GM15510 (cell line): ENCODE results near the gene GYG2.

ENCODE experiments used
- POLR2A ChIP-seq: IDR thresholded peaks from 3 replicates; pipeline ENCODE4 v1.6.1; 2011; ENCODE audit warnings: borderline replicate concordance; ENCODE audit not compliant: insufficient read length; ENCODE audit errors: extremely low read depth

The GYG2 gene

GRCh38 chrX:2820136-2820771 is 8.5 kb upstream of the GYG2 start:
- no peak for TF ChIP-seq POLR2A

GRCh38 chrX:2823795-2824386 is 4.8 kb upstream of the GYG2 start:
- TF ChIP-seq POLR2A: no peak

GRCh38 chrX:2824886-2825285 is 3.8 kb upstream of the GYG2 start:
- TF ChIP-seq POLR2A: no peak

- no peak for TF ChIP-seq POLR2A
Measured at GRCh38 chrX:2828959-2829411, 255 bp downstream of the GYG2 start.

- no peak for TF ChIP-seq POLR2A
Measured at GRCh38 chrX:2829469-2830246, 928 bp downstream of the GYG2 start.

- TF ChIP-seq POLR2A: no peak
Measured at GRCh38 chrX:2831471-2832228, 2.9 kb downstream of the GYG2 start.

GRCh38 chrX:2837961-2838360 is 9.2 kb downstream of the GYG2 start:
- no peak for TF ChIP-seq POLR2A

GRCh38 chrX:2840961-2841360 is 12.2 kb downstream of the GYG2 start:
- no peak for TF ChIP-seq POLR2A

- TF ChIP-seq POLR2A: no peak
Measured at GRCh38 chrX:2841537-2841936, 12.8 kb downstream of the GYG2 start.

GRCh38 chrX:2846992-2847391 is 18.3 kb downstream of the GYG2 start:
- TF ChIP-seq POLR2A: no peak

- no peak for TF ChIP-seq POLR2A
Measured at GRCh38 chrX:2848871-2849301, 20.2 kb downstream of the GYG2 start.

GRCh38 chrX:2854918-2855317 is 26.2 kb downstream of the GYG2 start:
- TF ChIP-seq POLR2A: no peak

GRCh38 chrX:2855761-2856160 is 27.0 kb downstream of the GYG2 start:
- TF ChIP-seq POLR2A: no peak

GRCh38 chrX:2857566-2857965 is 28.8 kb downstream of the GYG2 start:
- TF ChIP-seq POLR2A: no peak
